Ishikawa (cell line): ENCODE measurements around the gene KRT27.

ENCODE experiments used
- CEBPB ChIP-seq: IDR thresholded peaks from 2 replicates; pipeline ENCODE4 v1.6.1; 2012
- EGR1 ChIP-seq: IDR thresholded peaks from 2 replicates; pipeline ENCODE4 v1.6.1; 2012
- EP300 ChIP-seq: IDR thresholded peaks from 2 replicates; pipeline ENCODE4 v1.6.1; 2012; ENCODE audit warnings: borderline replicate concordance
- FOXM1 ChIP-seq: IDR thresholded peaks from 2 replicates; pipeline ENCODE4 v1.6.1; 2012; ENCODE audit warnings: low read depth, borderline replicate concordance
- NFIC ChIP-seq: IDR thresholded peaks from 2 replicates; pipeline ENCODE4 v1.6.1; 2012
- RAD21 ChIP-seq: IDR thresholded peaks from 2 replicates; pipeline ENCODE4 v1.6.1; 2012; ENCODE audit warnings: low read depth
- TAF1 ChIP-seq: IDR thresholded peaks from 2 replicates; pipeline ENCODE4 v1.6.1; 2012; ENCODE audit warnings: low read depth, mild to moderate bottlenecking
- TCF12 ChIP-seq: IDR thresholded peaks from 2 replicates; pipeline ENCODE4 v1.6.1; 2012; ENCODE audit warnings: low read depth
- TEAD4 ChIP-seq: IDR thresholded peaks from 2 replicates; pipeline ENCODE4 v1.6.1; 2012
- YY1 ChIP-seq: IDR thresholded peaks from 2 replicates; pipeline ENCODE4 v1.6.1; 2012; ENCODE audit warnings: low read depth
- ZBTB7A ChIP-seq: IDR thresholded peaks from 2 replicates; pipeline ENCODE4 v1.6.1; 2012; ENCODE audit warnings: low read depth
- TF ChIP-seq, protein P1 (sequence below): IDR thresholded peaks from 2 replicates; pipeline ENCODE4 v1.6.1; 2012; ENCODE audit warnings: low read depth, mild to moderate bottlenecking
- TF ChIP-seq, protein P2 (sequence below): IDR thresholded peaks from 2 replicates; pipeline ENCODE4 v1.6.1; 2012
- TF ChIP-seq, protein P3 (sequence below): IDR thresholded peaks from 2 replicates; pipeline ENCODE4 v1.6.1; 2012

KRT27 gene, protein sequence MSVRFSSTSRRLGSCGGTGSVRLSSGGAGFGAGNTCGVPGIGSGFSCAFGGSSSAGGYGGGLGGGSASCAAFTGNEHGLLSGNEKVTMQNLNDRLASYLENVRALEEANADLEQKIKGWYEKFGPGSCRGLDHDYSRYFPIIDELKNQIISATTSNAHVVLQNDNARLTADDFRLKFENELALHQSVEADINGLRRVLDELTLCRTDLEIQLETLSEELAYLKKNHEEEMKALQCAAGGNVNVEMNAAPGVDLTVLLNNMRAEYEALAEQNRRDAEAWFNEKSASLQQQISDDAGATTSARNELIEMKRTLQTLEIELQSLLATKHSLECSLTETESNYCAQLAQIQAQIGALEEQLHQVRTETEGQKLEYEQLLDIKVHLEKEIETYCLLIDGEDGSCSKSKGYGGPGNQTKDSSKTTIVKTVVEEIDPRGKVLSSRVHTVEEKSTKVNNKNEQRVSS

DNA sequence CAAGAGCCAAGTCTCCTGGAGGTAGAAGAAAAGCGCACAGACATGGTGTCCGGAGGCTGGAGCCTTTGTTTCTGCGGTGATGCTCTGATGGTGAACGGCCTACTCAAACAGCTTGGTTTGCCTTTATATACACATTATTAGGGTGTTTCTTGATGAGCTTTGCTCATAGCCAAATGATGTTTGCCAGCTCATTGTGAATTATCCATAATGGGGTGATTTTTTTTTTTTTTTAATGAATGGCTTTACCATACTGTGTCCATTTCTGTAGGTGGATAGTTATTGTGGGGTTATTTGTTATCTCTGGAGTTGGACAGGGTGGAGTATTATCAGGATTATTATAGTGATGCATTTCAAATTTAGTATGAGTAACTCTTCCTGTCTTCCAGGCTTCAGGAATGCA lies at the start of gene KRT27:
TSS of gene KRT27 (minus strand) at position 101 of the 400 bp plus-strand sequence. CDS start at position 44, 57 bp downstream.
- no peak for TF ChIP-seq TCF12
- TF ChIP-seq EGR1 = no peak
- TF ChIP-seq, protein P1, sequence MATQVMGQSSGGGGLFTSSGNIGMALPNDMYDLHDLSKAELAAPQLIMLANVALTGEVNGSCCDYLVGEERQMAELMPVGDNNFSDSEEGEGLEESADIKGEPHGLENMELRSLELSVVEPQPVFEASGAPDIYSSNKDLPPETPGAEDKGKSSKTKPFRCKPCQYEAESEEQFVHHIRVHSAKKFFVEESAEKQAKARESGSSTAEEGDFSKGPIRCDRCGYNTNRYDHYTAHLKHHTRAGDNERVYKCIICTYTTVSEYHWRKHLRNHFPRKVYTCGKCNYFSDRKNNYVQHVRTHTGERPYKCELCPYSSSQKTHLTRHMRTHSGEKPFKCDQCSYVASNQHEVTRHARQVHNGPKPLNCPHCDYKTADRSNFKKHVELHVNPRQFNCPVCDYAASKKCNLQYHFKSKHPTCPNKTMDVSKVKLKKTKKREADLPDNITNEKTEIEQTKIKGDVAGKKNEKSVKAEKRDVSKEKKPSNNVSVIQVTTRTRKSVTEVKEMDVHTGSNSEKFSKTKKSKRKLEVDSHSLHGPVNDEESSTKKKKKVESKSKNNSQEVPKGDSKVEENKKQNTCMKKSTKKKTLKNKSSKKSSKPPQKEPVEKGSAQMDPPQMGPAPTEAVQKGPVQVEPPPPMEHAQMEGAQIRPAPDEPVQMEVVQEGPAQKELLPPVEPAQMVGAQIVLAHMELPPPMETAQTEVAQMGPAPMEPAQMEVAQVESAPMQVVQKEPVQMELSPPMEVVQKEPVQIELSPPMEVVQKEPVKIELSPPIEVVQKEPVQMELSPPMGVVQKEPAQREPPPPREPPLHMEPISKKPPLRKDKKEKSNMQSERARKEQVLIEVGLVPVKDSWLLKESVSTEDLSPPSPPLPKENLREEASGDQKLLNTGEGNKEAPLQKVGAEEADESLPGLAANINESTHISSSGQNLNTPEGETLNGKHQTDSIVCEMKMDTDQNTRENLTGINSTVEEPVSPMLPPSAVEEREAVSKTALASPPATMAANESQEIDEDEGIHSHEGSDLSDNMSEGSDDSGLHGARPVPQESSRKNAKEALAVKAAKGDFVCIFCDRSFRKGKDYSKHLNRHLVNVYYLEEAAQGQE = no peak
- TF ChIP-seq RAD21 = no peak
- TF ChIP-seq FOXM1 = no peak
- no peak for TF ChIP-seq NFIC
- TF ChIP-seq, protein P2, sequence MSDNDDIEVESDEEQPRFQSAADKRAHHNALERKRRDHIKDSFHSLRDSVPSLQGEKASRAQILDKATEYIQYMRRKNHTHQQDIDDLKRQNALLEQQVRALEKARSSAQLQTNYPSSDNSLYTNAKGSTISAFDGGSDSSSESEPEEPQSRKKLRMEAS = no peak

DNA sequence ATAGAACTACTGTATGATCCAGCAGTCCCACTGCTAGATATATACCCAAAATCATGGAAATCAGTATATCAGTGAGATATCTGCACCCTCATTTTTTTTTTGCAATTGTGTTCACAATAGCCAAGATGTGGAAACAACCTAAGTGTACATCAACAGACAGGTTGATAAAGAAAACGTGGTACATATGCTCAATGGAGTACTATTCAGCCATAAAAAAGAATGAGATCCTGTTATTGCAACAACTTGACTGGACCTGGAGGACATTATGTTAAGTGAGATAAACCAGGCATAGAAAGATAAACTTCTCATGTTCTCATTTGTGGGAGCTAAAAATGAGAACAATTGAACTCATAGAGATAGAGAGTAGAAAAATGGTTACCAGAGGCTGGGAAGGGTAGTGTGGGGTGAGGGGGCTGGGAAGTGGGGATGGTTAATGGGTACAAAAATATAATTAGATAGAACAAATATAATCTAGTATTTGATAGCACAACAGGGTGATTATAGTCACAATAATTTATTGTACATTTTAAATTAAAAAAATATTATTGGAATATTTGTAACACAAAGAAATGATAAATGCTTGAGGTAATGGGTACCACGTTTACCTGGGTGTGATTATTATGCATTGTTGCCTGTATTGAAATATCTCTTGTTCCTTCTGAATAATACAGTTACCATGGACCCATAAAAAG lies 47.9 kb upstream of the KRT27 start:
- TF ChIP-seq EP300 (no peak), FOXM1 (no peak), TAF1 (no peak), TCF12 (no peak), RAD21 (no peak)

DNA sequence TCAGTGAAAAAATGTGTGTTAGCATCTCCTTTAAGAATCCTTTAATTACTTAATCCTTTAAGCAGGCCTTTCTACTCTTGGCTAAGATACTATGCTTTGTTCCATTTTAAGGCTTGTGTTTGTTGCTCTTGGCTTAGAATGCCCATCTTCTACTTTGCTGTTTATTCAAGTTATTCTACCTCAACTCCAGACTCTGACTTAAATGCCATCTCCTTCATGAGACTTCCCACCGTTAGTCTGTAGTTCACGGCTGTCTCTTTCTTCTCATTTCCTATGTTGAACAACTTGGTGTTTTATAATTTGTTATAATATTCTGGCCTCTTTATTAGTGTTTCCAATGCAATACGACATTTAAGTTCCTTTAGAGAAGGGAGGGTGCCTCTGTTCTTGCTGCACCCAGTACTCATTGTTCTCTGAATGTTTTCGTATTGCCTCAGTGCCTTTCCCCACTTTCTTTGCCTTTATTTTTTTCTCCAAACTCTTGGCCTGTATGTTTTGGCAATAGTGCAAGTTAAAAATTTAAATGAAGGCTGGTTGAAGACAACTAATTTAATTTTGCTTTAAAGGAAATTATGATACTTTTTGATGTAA lies 46.2 kb upstream of the KRT27 start:
- no peak for TF ChIP-seq EGR1
- no peak for TF ChIP-seq RAD21
- no peak for TF ChIP-seq TEAD4
- TF ChIP-seq TCF12 = no peak
- no peak for TF ChIP-seq CEBPB
- TF ChIP-seq, protein P1 = no peak
- no peak for TF ChIP-seq FOXM1
- TF ChIP-seq TAF1 = no peak

DNA sequence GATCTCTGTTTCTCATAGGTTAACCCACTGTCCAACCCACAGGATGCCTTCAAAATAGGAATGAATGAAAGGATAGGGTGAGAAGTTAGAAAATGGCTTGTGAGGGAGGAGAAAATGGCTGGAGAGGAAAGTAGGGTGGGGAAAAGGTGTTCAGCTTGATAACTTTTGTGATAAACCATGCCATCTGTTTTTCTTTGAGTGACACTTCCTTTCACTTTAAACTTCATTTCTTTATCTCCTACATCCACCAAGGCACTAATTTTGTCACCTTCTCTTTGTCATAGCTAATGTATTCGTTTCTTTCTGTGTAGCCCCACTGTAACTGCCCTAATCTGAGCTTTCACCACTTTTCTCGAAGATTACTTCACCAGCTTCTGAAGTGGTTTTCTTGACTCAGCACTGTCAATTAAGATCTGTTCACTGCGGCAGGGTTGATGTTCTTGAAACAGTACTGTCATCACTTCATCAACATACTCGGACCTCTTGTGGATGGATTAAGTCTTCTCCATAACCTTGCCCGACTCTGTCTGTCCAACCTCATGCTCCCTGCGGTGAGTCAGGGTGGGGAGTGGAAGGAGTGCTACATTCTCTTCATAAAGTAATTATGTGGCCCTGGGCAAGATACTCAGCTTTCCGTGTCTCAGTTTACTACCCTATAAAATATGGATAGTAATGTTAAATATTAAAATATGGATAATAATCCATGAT lies 45.5 kb upstream of the KRT27 start:
- no peak for TF ChIP-seq FOXM1
- no peak for TF ChIP-seq TCF12
- no peak for TF ChIP-seq YY1
- TF ChIP-seq NFIC = no peak
- TF ChIP-seq, protein P3, sequence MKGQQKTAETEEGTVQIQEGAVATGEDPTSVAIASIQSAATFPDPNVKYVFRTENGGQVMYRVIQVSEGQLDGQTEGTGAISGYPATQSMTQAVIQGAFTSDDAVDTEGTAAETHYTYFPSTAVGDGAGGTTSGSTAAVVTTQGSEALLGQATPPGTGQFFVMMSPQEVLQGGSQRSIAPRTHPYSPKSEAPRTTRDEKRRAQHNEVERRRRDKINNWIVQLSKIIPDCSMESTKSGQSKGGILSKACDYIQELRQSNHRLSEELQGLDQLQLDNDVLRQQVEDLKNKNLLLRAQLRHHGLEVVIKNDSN = no peak

DNA sequence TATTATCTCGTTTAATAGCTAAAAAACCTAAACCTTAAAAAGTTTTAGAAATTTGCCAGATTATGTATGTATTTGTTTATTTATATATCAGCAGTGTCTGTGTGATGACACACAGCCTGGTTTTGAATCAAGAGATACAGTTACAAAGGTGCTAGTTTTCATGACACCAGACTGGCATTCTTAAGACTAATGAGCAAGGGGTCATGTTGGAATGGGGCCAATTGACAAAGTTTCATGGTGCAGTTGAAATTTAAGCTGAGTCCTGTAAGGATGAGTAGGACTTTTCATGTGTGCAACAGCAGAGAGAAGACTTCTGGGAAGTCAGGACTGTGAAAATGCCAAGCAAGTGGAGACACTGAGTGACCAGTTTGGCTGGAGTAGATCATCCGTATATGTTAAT lies 43.2 kb upstream of the KRT27 start:
- TF ChIP-seq ZBTB7A = no peak
- no peak for TF ChIP-seq RAD21
- TF ChIP-seq, protein P3 = no peak
- no peak for TF ChIP-seq CEBPB
- no peak for TF ChIP-seq NFIC
- TF ChIP-seq TEAD4 = no peak
